ENCODE measurements around the gene SMARCA2. TPM values are rescaled to one million over a fixed set of nuclear protein-coding genes. Genes with fewer than 3 reads are reported as not detected.
"Not testable (repeated sequence)": the region's sequence is repeated elsewhere in the genome, so short reads cannot be mapped to it uniquely, and the experiment has no call there.

Gene SMARCA2
- total RNA-seq, 1 donor, result 147 TPM

GRCh38 chr9:2125906-2126305 lies 110.8 kb downstream of the SMARCA2 start:
- Histone ChIP-seq H3K4me1 (ENCODE audit: insufficient read depth, low read length) (peaks cover 23% of the 10 kb centered on the region), H3K4me3 (ENCODE audit: low read length) (no peak overlapping the region), H3K9me3 (ENCODE audit: low read depth, low read length) (no peaks in the 10 kb centered on the region), H3K27me3 (ENCODE audit: insufficient read depth, low read length) (no peaks in the 10 kb centered on the region)

- peaks cover 23% of the 10 kb centered on the region for H3K4me1 ChIP-seq (ENCODE audit: insufficient read depth, low read length)
- no peaks in the 10 kb centered on the region for H3K9me3 ChIP-seq (ENCODE audit: low read depth, low read length)
- H3K27me3 ChIP-seq (ENCODE audit: insufficient read depth, low read length), result no peaks in the 10 kb centered on the region
- no peak overlapping the region for H3K4me3 ChIP-seq (ENCODE audit: low read length)
These were observed 111.2 kb downstream of the SMARCA2 start for GRCh38 chr9:2126331-2126803.

GRCh38 chr9:2127486-2127885 lies 112.3 kb downstream of the SMARCA2 start:
- Histone ChIP-seq H3K27me3 (ENCODE audit: insufficient read depth, low read length) (no peaks in the 10 kb centered on the region), H3K4me1 (ENCODE audit: insufficient read depth, low read length) (peaks cover 23% of the 10 kb centered on the region), H3K4me3 (ENCODE audit: low read length) (no peak overlapping the region), H3K9me3 (ENCODE audit: low read depth, low read length) (no peaks in the 10 kb centered on the region)

- no peak overlapping the region for H3K4me3 ChIP-seq (ENCODE audit: low read length)
- no peaks in the 10 kb centered on the region for H3K27me3 ChIP-seq (ENCODE audit: insufficient read depth, low read length)
- no peaks in the 10 kb centered on the region for H3K9me3 ChIP-seq (ENCODE audit: low read depth, low read length)
- peaks cover 23% of the 10 kb centered on the region for H3K4me1 ChIP-seq (ENCODE audit: insufficient read depth, low read length)
These were observed 113.0 kb downstream of the SMARCA2 start for GRCh38 chr9:2128141-2128540.

- peaks cover 23% of the 10 kb centered on the region for H3K4me1 ChIP-seq (ENCODE audit: insufficient read depth, low read length)
- H3K9me3 ChIP-seq (ENCODE audit: low read depth, low read length), result no peaks in the 10 kb centered on the region
These were observed 113.5 kb downstream of the SMARCA2 start for GRCh38 chr9:2128618-2129017.

GRCh38 chr9:2130941-2131340 lies 115.8 kb downstream of the SMARCA2 start:
- H3K9me3 ChIP-seq (ENCODE audit: low read depth, low read length), result no peaks in the 10 kb centered on the region
- peaks cover 20% of the 10 kb centered on the region for H3K4me1 ChIP-seq (ENCODE audit: insufficient read depth, low read length)
- no peaks in the 10 kb centered on the region for H3K27me3 ChIP-seq (ENCODE audit: insufficient read depth, low read length)
- H3K4me3 ChIP-seq (ENCODE audit: low read length), result no peak overlapping the region

More at GRCh38 chr9:2128618-2129017, 113.5 kb downstream of the SMARCA2 start:
- Histone ChIP-seq H3K27me3 (ENCODE audit: insufficient read depth, low read length) (no peaks in the 10 kb centered on the region), H3K4me3 (ENCODE audit: low read length) (no peak overlapping the region)

- no peaks in the 10 kb centered on the region for H3K9me3 ChIP-seq (ENCODE audit: low read depth, low read length)
- no peak overlapping the region for H3K4me3 ChIP-seq (ENCODE audit: low read length)
- peaks cover 6% of the 10 kb centered on the region for H3K4me1 ChIP-seq (ENCODE audit: insufficient read depth, low read length)
- no peaks in the 10 kb centered on the region for H3K27me3 ChIP-seq (ENCODE audit: insufficient read depth, low read length)
These were observed 117.4 kb downstream of the SMARCA2 start for GRCh38 chr9:2132484-2133082.

GRCh38 chr9:2134391-2134790 lies 119.2 kb downstream of the SMARCA2 start:
- H3K4me3 ChIP-seq (ENCODE audit: low read length), result no peak overlapping the region
- no peaks in the 10 kb centered on the region for H3K9me3 ChIP-seq (ENCODE audit: low read depth, low read length)

GRCh38 chr9:2138646-2139045 lies 123.5 kb downstream of the SMARCA2 start:
- no peaks in the 10 kb centered on the region for H3K27me3 ChIP-seq (ENCODE audit: insufficient read depth, low read length)
- no peaks in the 10 kb centered on the region for H3K9me3 ChIP-seq (ENCODE audit: low read depth, low read length)
- H3K4me1 ChIP-seq (ENCODE audit: insufficient read depth, low read length), result peaks cover 14% of the 10 kb centered on the region
- no peak overlapping the region for H3K4me3 ChIP-seq (ENCODE audit: low read length)

More at GRCh38 chr9:2134391-2134790, 119.2 kb downstream of the SMARCA2 start:
- no peaks in the 10 kb centered on the region for H3K27me3 ChIP-seq (ENCODE audit: insufficient read depth, low read length)
- peaks cover 6% of the 10 kb centered on the region for H3K4me1 ChIP-seq (ENCODE audit: insufficient read depth, low read length)

- no peaks in the 10 kb centered on the region for H3K27me3 ChIP-seq (ENCODE audit: insufficient read depth, low read length)
- H3K4me3 ChIP-seq (ENCODE audit: low read length), result no peak overlapping the region
- H3K9me3 ChIP-seq (ENCODE audit: low read depth, low read length), result no peaks in the 10 kb centered on the region
- H3K4me1 ChIP-seq (ENCODE audit: insufficient read depth, low read length), result peaks cover 18% of the 10 kb centered on the region
These were observed 125.6 kb downstream of the SMARCA2 start for GRCh38 chr9:2140600-2141223.

GRCh38 chr9:2142212-2142611 lies 127.1 kb downstream of the SMARCA2 start:
- H3K27me3 ChIP-seq (ENCODE audit: insufficient read depth, low read length), result no peaks in the 10 kb centered on the region
- H3K4me3 ChIP-seq (ENCODE audit: low read length), result no peak overlapping the region
- no peaks in the 10 kb centered on the region for H3K9me3 ChIP-seq (ENCODE audit: low read depth, low read length)
- H3K4me1 ChIP-seq (ENCODE audit: insufficient read depth, low read length), result peaks cover 25% of the 10 kb centered on the region

GRCh38 chr9:2144619-2145018 lies 129.5 kb downstream of the SMARCA2 start:
- H3K4me1 ChIP-seq (ENCODE audit: insufficient read depth, low read length), result peaks cover 25% of the 10 kb centered on the region

GRCh38 chr9:2145746-2146145 lies 130.6 kb downstream of the SMARCA2 start:
- Histone ChIP-seq H3K27me3 (ENCODE audit: insufficient read depth, low read length) (no peaks in the 10 kb centered on the region), H3K4me3 (ENCODE audit: low read length) (no peak overlapping the region), H3K4me1 (ENCODE audit: insufficient read depth, low read length) (peaks cover 31% of the 10 kb centered on the region), H3K9me3 (ENCODE audit: low read depth, low read length) (no peaks in the 10 kb centered on the region)

More at GRCh38 chr9:2144619-2145018, 129.5 kb downstream of the SMARCA2 start:
- H3K27me3 ChIP-seq (ENCODE audit: insufficient read depth, low read length), result no peaks in the 10 kb centered on the region
- H3K4me3 ChIP-seq (ENCODE audit: low read length), result no peak overlapping the region
- no peaks in the 10 kb centered on the region for H3K9me3 ChIP-seq (ENCODE audit: low read depth, low read length)

GRCh38 chr9:2146700-2147099 lies 131.6 kb downstream of the SMARCA2 start:
- peaks cover 30% of the 10 kb centered on the region for H3K4me1 ChIP-seq (ENCODE audit: insufficient read depth, low read length)
- H3K4me3 ChIP-seq (ENCODE audit: low read length); H3K27me3 ChIP-seq (ENCODE audit: insufficient read depth, low read length); H3K9me3 ChIP-seq (ENCODE audit: low read depth, low read length): not testable (repeated sequence)

- Histone ChIP-seq H3K4me3 (ENCODE audit: low read length) (no peak overlapping the region), H3K27me3 (ENCODE audit: insufficient read depth, low read length) (no peaks in the 10 kb centered on the region), H3K9me3 (ENCODE audit: low read depth, low read length) (no peaks in the 10 kb centered on the region), H3K4me1 (ENCODE audit: insufficient read depth, low read length) (peaks cover 13% of the 10 kb centered on the region)
These were observed 135.2 kb downstream of the SMARCA2 start for GRCh38 chr9:2150338-2150737.

GRCh38 chr9:2151171-2151570 lies 136.0 kb downstream of the SMARCA2 start:
- peaks cover 12% of the 10 kb centered on the region for H3K4me1 ChIP-seq (ENCODE audit: insufficient read depth, low read length)
- no peaks in the 10 kb centered on the region for H3K9me3 ChIP-seq (ENCODE audit: low read depth, low read length)
- no peaks in the 10 kb centered on the region for H3K27me3 ChIP-seq (ENCODE audit: insufficient read depth, low read length)
- H3K4me3 ChIP-seq (ENCODE audit: low read length), result no peak overlapping the region
